G401.6 (cell line): ENCODE data around the gene APRT.
"Not testable (repeated sequence)": the region's sequence is repeated elsewhere in the genome, so short reads cannot be mapped to it uniquely, and the experiment has no call there.

Experiments used
- FAIRE-seq: peaks from 2 replicates; lab custom pipeline; 2012; peaks lifted over from hg19 to GRCh38; lab: Jason Lieb, UNC

Gene APRT

GRCh38 chr16:88806491-88807111 is 5.1 kb downstream of the APRT start:
- no peak for FAIRE-seq

- FAIRE-seq: no peak
Measured at GRCh38 chr16:88805887-88806393, 5.8 kb downstream of the APRT start.

GRCh38 chr16:88805340-88805715 is 6.4 kb downstream of the APRT start:
- FAIRE-seq: no peak

- FAIRE-seq: no peak
Measured at GRCh38 chr16:88804552-88805339, 7.0 kb downstream of the APRT start.

- FAIRE-seq: no peak
Measured at GRCh38 chr16:88804173-88804551, 7.6 kb downstream of the APRT start.

- no peak for FAIRE-seq
Measured at GRCh38 chr16:88803264-88803987, 8.3 kb downstream of the APRT start, which contains the start of gene CDT1. Gene CDT1 (plus strand): TSS chr16:88803789. CDS start chr16:88803832, 43 bp downstream.

GRCh38 chr16:88800277-88800592 is 11.5 kb downstream of the APRT start:
- no peak for FAIRE-seq

GRCh38 chr16:88799569-88800276 is 12.0 kb downstream of the APRT start:
- no peak for FAIRE-seq

- no peak for FAIRE-seq
Measured at GRCh38 chr16:88798772-88799455, 12.8 kb downstream of the APRT start.

- FAIRE-seq: no peak
Measured at GRCh38 chr16:88798073-88798472, 13.7 kb downstream of the APRT start.

GRCh38 chr16:88796278-88796677 is 15.4 kb downstream of the APRT start:
- FAIRE-seq: no peak

GRCh38 chr16:88793251-88793954 is 18.3 kb downstream of the APRT start:
- no peak for FAIRE-seq

- FAIRE-seq: no peak
Measured at GRCh38 chr16:88792668-88793250, 19.0 kb downstream of the APRT start.

GRCh38 chr16:88792078-88792550 is 19.6 kb downstream of the APRT start:
- FAIRE-seq: no peak

GRCh38 chr16:88790312-88791211 is 21.2 kb downstream of the APRT start:
- FAIRE-seq: no peak

GRCh38 chr16:88789594-88789993 is 22.1 kb downstream of the APRT start:
- FAIRE-seq: no peak

GRCh38 chr16:88788749-88789148 is 23.0 kb downstream of the APRT start:
- not testable (repeated sequence) for FAIRE-seq

- no peak for FAIRE-seq
Measured at GRCh38 chr16:88787579-88788314, 24.0 kb downstream of the APRT start.
